GM18858 (cell line): Measurements from ENCODE around the gene WDR70.
"Not testable (repeated sequence)": the region's sequence is repeated elsewhere in the genome, so short reads cannot be mapped to it uniquely, and the experiment has no call there.

Experiments
- ATAC-seq: cut with Tn5 transposase; IDR thresholded peaks from one replicate; pipeline ENCODE4 v1.9.1; 2021; ENCODE audit not compliant: unreplicated experiment

Gene WDR70

DNA sequence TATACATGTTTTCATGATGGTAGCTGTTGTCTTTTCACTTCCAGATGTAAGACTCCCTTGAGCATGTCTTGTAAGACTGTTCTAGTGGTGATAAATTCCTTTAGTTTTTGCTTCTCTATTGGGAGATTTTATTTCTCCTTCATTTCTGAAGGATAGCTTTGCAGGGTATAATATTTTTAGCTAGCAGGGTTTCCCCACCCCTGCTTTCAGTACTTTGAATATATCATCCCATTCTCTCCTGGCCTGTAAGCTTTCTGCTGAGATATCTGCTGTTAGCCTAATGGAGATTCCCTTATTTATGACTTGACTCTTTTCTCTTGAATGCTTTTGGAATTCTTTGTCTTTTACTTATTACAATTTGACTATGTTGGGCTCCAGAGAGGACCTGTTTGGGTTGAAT lies 249.8 kb downstream of the WDR70 start:
- ATAC-seq: no peak

- ATAC-seq: no peak
These were observed 252.8 kb downstream of the WDR70 start for GRCh38 chr5:37631939-37632338.

- ATAC-seq: no peak
These were observed 258.2 kb downstream of the WDR70 start for GRCh38 chr5:37637165-37637845.

- ATAC-seq: no peak
These were observed 259.8 kb downstream of the WDR70 start for GRCh38 chr5:37638897-37639296.

- no peak for ATAC-seq
These were observed 261.0 kb downstream of the WDR70 start for GRCh38 chr5:37640088-37640487.

DNA sequence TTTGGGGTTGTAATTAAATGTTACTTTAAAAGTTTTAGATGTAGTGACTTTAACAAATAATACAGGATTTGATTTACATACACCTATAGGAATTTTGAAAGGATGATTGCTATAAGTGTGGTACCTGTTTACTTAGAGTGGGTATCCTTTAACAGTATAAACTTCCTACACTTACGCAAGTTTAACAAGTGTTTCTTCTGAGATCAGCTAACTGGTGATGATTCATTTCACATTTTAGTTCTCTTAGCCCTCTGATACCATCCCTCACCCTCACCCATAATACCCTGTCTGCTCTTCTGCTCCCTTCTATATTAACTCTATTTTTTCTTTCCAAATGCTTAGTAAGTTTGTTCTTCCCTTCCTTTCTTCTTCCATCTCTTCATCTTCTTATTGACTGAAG lies 262.8 kb downstream of the WDR70 start:
- ATAC-seq: no peak

GRCh38 chr5:37645707-37646106 lies 266.6 kb downstream of the WDR70 start:
- ATAC-seq: no peak

DNA sequence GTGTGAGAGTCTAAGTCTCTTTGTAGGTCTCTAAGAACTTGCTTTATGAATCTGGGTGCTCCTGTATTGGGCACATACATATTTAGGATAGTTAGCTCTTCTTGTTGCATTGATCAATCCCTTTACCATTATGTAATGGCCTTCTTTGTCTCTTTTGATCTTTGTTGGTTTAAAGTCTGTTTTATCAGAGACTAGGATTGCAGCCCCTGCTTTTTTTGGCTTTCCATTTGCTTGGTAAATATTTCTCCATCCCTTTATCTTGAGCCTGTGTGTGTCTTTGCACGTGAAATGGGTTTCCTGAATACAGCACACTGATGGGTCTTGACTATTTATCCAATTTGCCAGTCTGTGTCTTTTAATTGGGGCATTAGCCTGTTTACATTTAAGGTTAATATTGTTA lies 275.4 kb downstream of the WDR70 start:
- ATAC-seq: not testable (repeated sequence)

DNA sequence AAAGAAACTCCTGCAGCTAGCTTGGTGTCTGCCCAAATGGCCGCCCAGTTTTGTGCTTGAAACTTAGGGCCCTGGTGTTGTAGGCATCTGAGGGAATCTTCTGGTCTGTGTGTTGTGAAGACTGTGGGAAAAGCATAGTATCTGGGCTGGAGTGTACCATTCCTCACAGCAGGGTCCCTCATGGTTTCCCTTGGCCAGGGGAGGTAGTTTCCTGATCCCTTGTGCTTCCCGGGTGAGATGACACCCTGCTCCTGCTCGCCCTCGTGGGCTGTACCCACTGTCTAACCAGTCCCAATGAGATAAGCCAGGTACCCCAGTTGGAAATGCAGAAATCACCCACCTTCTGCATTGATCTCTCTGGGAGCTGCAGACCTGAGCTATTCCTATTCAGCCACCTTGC lies 277.9 kb downstream of the WDR70 start:
- ATAC-seq: no peak

DNA sequence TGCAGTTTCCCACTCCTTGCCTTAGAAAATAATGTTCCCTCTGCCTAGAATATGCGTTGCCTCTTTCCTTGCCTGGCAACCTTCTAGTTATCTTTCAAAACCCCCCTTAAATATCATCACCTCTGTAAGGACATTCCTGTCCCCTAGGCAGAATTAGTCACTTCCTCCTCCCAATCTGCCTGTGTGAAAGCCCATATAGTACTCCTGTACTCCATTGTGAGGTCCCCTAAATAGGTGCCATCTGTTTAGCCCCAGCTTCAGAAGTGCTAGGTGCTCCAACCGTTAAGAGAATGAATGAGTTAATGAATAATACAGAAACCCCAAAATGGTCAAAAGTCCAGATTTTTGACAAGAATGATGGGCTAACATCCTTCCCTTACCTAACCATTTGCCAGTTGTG lies 279.3 kb downstream of the WDR70 start:
- ATAC-seq: no peak

DNA sequence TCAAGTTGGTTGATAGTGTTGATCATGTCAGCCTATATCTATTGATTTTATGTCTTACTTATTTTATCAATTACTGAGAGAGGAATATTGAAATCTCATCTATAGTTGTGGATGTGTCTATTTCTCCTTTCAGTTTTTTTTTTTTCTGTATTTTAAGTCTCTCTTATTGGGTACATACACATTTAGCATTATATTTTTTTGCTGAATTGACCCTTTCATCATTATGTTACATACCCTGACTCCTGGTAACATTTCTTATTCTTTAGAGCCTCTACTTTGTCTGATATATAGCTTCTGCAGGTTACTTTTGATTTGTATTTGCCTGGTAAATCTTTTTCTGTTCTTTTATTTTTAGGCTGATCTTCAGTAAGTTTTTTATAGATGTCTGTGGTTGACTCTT lies 281.2 kb downstream of the WDR70 start:
- no peak for ATAC-seq

- no peak for ATAC-seq
These were observed 282.3 kb downstream of the WDR70 start for GRCh38 chr5:37661227-37661920.

- ATAC-seq: no peak
These were observed 282.8 kb downstream of the WDR70 start for GRCh38 chr5:37661951-37662350.

DNA sequence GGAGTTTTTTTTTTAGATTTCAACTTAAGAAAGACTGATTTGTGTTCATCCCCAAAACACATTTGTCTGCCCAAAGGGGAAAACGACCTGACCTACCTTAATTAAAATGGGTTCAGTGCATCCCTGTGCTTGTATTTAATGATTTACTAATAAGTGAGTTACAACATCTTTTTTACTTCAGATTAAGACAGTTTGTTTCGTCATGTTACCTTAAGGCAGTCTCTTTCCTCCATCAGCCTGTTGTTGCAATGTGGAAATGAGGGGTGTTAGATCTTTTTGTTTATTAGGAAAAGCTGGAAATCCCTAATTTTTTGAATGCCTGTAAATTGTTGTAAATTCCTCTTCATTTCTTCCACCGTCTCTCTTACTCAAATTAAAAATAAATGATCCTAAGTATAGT lies 283.2 kb downstream of the WDR70 start:
- no peak for ATAC-seq

- no peak for ATAC-seq
These were observed 283.8 kb downstream of the WDR70 start for GRCh38 chr5:37662789-37663485.

- no peak for ATAC-seq
These were observed 284.4 kb downstream of the WDR70 start for GRCh38 chr5:37663538-37663937.

DNA sequence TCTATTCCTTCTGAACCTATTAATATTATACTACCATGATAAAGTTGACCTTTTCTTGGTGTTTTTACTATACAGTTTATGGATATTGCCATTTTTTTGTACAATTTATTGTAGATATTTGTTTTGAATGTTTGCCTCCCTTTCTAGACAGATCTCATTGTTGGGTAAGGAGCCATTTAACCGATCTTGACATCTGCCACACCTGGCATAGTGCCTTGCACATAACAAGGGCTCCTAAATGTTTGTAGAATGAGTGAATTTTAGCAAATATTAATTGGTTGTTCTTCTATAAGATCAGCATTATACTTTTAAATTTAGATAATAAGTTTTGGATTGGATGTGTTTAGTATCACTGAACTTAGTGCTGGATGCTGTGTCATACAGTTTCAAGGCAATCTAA lies 285.4 kb downstream of the WDR70 start:
- no peak for ATAC-seq

- no peak for ATAC-seq
These were observed 286.2 kb downstream of the WDR70 start for GRCh38 chr5:37665272-37665671.

GRCh38 chr5:37665889-37666288 lies 286.8 kb downstream of the WDR70 start:
- no peak for ATAC-seq

DNA sequence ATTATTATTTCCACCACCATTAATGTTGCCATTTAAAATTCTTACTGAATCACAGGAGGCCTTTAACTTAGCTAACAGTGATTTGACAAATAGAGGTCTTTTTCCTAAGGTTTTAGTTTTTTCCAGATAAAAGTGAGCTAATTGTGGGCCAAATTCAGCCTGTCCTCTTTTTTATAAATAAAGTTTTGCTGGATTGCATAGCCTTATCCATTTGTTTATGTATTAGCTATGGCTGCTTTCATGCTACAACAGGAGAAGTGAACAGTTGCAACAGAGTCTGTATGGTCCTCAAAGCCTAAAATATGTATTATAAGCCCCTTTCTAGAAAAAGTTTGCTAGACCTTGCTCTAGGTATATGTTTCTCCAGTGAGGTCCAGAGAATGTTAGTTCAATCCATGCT lies 288.3 kb downstream of the WDR70 start:
- no peak for ATAC-seq

DNA sequence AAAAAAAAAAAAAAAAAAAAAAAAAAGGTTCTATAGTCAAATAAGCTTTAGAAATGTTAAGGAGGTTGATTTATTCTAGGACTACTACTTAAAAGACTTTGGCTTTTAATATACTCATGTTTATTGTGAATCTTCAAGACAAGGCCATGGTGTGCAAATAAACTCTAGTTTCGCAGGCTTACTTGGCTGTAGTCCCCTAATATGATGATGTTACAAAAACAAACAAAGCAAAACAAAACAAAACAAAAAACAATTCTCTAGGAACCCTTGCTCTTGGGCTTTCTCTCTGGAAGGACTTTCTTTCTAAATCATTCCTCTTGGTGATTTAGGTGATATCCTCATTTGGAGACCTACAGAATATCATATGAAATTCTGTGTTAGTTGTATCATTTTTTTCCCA lies 288.7 kb downstream of the WDR70 start:
- no peak for ATAC-seq

- no peak for ATAC-seq
These were observed 289.5 kb downstream of the WDR70 start for GRCh38 chr5:37668524-37669047.
